Smooth muscle cell (in vitro differentiated cells): ENCODE measurements around the gene ISCU. TPM values are rescaled to one million over a fixed set of nuclear protein-coding genes. Genes with fewer than 3 reads are reported as not detected.

ENCODE experiments used
- DNase-seq: peaks from one replicate; lab custom pipeline; 2025; ENCODE audit not compliant: unreplicated experiment; lab: John Stamatoyannopoulos, UW
- H2AFZ ChIP-seq: fragments of 200-600 bp; sonication (generic); 2 replicates; pipeline ENCODE4 v1.6.0; 2016; ENCODE audit warnings: antibody characterized with exemption, low read depth, mild to moderate bottlenecking
- H3F3A ChIP-seq: fragments of 200-600 bp; sonication (generic); 2 replicates; pipeline ENCODE4 v1.6.0; 2017; ENCODE audit warnings: antibody characterized with exemption, low read depth
- H3K27ac ChIP-seq: fragments of 200-600 bp; sonication (generic); 2 replicates; pipeline ENCODE4 v1.5.1; 2016; ENCODE audit warnings: low read depth, mild to moderate bottlenecking
- H3K27me3 ChIP-seq: fragments of 200-600 bp; sonication (generic); 2 replicates; pipeline ENCODE4 v1.6.1; 2016; ENCODE audit warnings: low read depth, mild to moderate bottlenecking
- H3K36me3 ChIP-seq: fragments of 200-600 bp; sonication (generic); 2 replicates; pipeline ENCODE4 v1.5.1; 2016; ENCODE audit warnings: low read depth
- H3K4me1 ChIP-seq: fragments of 200-600 bp; sonication (generic); 2 replicates; pipeline ENCODE4 v1.5.1; 2016; ENCODE audit warnings: low read depth
- H3K4me2 ChIP-seq: fragments of 200-600 bp; sonication (generic); 2 replicates; pipeline ENCODE4 v1.6.0; 2016; ENCODE audit warnings: mild to moderate bottlenecking
- H3K4me3 ChIP-seq: fragments of 200-600 bp; sonication (generic); 2 replicates; pipeline ENCODE4 v1.5.1; 2016; ENCODE audit warnings: mild to moderate bottlenecking
- H3K79me2 ChIP-seq: fragments of 200-600 bp; sonication (generic); 2 replicates; pipeline ENCODE4 v1.6.0; 2016; ENCODE audit warnings: low read depth, mild to moderate bottlenecking
- H3K9ac ChIP-seq: fragments of 200-600 bp; sonication (generic); 2 replicates; pipeline ENCODE4 v1.6.0; 2016; ENCODE audit warnings: low read depth
- H3K9me3 ChIP-seq: fragments of 200-600 bp; sonication (generic); replicated peaks from 2 replicates; pipeline ENCODE4 v1.5.1; 2016; ENCODE audit warnings: low read depth
- H4K20me1 ChIP-seq: fragments of 200-600 bp; sonication (generic); 2 replicates; pipeline ENCODE4 v1.6.0; 2016; ENCODE audit warnings: low read depth
- WGBS: methylation state at CpG from one replicate; pipeline ENCODE4 v1.1.7; 2016; ENCODE audit warnings: low lambda C conversion rate; 5-methylcytosine and 5-hydroxymethylcytosine counted together
- polyA plus RNA-seq: library from polyadenylated mRNA; unstranded; fragments of >200 nt; fragmentation: Nextera tagmentation; extraction: Ambion mirVana; gene quantifications from 2 replicates; pipeline ENCODE4 v1.2.1, GENCODE V29; 2016
- total RNA-seq: library from RNA; depleted of rRNA; stranded (reverse); fragments of >200 nt; gene quantifications from 2 replicates; pipeline ENCODE4 v1.2.3, GENCODE V29; 2014
- TF ChIP-seq, protein P1 (sequence below): fragments of 200-600 bp; sonication (generic); IDR thresholded peaks from 2 replicates; pipeline ENCODE4 v1.5.1; 2017; ENCODE audit warnings: borderline replicate concordance, mild to moderate bottlenecking, antibody characterized with exemption; ENCODE audit not compliant: insufficient read depth, poor library complexity, severe bottlenecking

ISCU gene
- total and polyA plus RNA-seq, 2 experiments from 2014 or later: 138 to 140 TPM

- Histone ChIP-seq H2AFZ (no peak overlapping the region), H3K9ac (no peak overlapping the region), H3F3A (no peaks in the 10 kb centered on the region), H3K36me3 (peaks cover 24% of the 10 kb centered on the region), H3K9me3 (no peaks in the 10 kb centered on the region), H3K4me2 (no peak overlapping the region), H3K4me3 (no peak overlapping the region), H4K20me1 (peaks cover 15% of the 10 kb centered on the region), H3K27ac (no peak overlapping the region), H3K4me1 (peaks cover 26% of the 10 kb centered on the region), H3K27me3 (no peaks in the 10 kb centered on the region), H3K79me2 (no peaks in the 10 kb centered on the region)
- WGBS: 98% methylated on average over 9 of the region's 9 CpGs
- DNase-seq: no peak
- TF ChIP-seq, protein P1, sequence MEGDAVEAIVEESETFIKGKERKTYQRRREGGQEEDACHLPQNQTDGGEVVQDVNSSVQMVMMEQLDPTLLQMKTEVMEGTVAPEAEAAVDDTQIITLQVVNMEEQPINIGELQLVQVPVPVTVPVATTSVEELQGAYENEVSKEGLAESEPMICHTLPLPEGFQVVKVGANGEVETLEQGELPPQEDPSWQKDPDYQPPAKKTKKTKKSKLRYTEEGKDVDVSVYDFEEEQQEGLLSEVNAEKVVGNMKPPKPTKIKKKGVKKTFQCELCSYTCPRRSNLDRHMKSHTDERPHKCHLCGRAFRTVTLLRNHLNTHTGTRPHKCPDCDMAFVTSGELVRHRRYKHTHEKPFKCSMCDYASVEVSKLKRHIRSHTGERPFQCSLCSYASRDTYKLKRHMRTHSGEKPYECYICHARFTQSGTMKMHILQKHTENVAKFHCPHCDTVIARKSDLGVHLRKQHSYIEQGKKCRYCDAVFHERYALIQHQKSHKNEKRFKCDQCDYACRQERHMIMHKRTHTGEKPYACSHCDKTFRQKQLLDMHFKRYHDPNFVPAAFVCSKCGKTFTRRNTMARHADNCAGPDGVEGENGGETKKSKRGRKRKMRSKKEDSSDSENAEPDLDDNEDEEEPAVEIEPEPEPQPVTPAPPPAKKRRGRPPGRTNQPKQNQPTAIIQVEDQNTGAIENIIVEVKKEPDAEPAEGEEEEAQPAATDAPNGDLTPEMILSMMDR: no peak
Measured at GRCh38 chr12:108530161-108530560, 32.2 kb upstream of the ISCU start.

DNA sequence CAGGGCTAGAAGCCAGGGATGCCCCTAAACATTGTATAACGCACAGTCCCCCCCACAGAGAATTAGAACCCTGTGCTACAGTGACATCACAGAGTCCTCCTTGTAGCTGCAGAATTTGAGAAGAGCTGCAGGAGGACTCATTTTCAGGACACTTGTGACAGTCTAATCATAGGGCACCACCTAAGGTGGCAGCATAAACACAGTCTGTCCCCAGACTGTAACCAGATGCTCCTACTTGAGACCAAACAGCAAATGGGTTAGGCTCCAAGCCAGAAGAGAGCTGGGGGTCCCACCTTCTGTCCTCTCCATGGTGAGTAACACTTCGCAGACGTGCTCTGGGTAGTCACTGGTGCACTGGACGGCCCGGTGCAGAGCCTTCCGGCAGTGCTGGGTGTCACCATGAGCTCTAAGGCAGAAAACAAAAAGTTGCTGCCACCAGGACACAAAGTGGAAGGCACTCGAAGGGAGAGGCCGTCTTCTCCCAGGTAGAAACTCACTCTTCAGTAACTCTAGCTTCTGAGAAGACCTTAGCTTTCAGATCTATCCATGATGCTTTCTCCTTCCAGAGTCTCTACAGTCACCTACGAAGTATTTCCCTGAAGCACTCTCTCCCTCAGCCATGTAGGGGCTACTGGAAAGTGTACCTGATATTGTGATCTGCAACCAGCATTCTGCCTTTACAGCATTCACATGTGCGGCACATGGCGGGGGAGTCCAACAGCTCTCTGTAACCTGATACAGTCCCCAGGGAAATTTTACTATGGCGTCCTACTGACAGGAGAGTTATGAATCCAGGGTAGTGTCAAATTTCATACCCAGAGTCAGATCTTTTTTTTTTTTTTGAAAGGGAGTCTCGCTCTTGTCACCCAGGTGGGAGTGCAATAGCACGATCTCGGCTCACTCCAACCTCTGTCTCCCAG is 30.2 kb upstream of the ISCU start:
- peaks cover 10% of the 10 kb centered on the region for H3K4me1 ChIP-seq
- TF ChIP-seq, protein P1: no peak
- no peak for DNase-seq
- H3K27ac ChIP-seq: no peak overlapping the region
- no peak overlapping the region for H2AFZ ChIP-seq
- no peak overlapping the region for H3K4me2 ChIP-seq
- H3K4me3 ChIP-seq: no peak overlapping the region
- H3F3A ChIP-seq: no peaks in the 10 kb centered on the region
- H3K79me2 ChIP-seq: no peaks in the 10 kb centered on the region
- H3K27me3 ChIP-seq: no peaks in the 10 kb centered on the region
- peaks cover 21% of the 10 kb centered on the region for H4K20me1 ChIP-seq
- H3K9me3 ChIP-seq: no peaks in the 10 kb centered on the region
- WGBS: 95% methylated on average over 15 of the region's 15 CpGs
- no peak overlapping the region for H3K9ac ChIP-seq
- peaks cover 36% of the 10 kb centered on the region for H3K36me3 ChIP-seq

- Histone ChIP-seq H3K4me3 (no peak overlapping the region), H4K20me1 (peaks cover 76% of the 10 kb centered on the region), H3K79me2 (peaks cover 28% of the 10 kb centered on the region), H3K4me2 (no peak overlapping the region), H3K9ac (no peak overlapping the region), H2AFZ (no peak overlapping the region), H3K4me1 (no peaks in the 10 kb centered on the region), H3K36me3 (peaks cover 29% of the 10 kb centered on the region), H3K27ac (no peak overlapping the region), H3K27me3 (no peaks in the 10 kb centered on the region), H3K9me3 (no peaks in the 10 kb centered on the region), H3F3A (no peaks in the 10 kb centered on the region)
- TF ChIP-seq, protein P1: no peak
- no peak for DNase-seq
- 90% methylated on average over 6 of the region's 6 CpGs for WGBS
Measured at GRCh38 chr12:108538146-108538545, 24.2 kb upstream of the ISCU start.
